ENCODE data around the gene MR1. TPM values are rescaled to one million over a fixed set of nuclear protein-coding genes. Genes with fewer than 3 reads are reported as not detected.

The MR1 gene
- total and polyA plus RNA-seq, 3 experiments from 2014 or later: 13.8 to 37.7 (median 16.4) TPM

DNA sequence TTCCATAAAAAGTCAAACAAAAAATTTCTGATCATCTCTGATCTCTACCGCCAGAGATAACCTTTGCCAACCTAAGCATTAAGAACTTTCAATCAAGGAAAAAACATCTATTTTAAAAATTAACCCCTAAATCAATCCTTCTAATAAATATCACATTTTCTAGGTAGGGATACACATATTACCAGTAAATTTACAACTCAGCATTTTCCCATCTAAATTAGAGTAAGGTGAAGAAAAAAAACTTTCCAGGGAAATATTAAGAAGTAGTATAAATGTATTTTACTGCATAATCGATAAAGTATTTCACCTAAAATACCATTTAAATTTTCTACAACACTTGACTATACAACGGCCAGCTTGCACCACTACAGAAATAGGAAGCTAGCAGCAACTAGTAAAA is 12.6 kb upstream of the MR1 start:
- ChIA-PET CTCF (interaction anchor here (1.1 to 1.7 kb wide), 3 partner anchors 8 to 121 kb away, joined by 3 to 6 read pairs (median 4); no protein-coding TSS in a partner anchor), POLR2A (no interaction called here)
- H3K27ac Mint-ChIP-seq: peak overlapping the region; percentile 39 to 99 (median 85)
- H3K4me1 Mint-ChIP-seq: peaks cover 46 to 54% (median 50%) of the 10 kb centered on the region in 3 donors
- H3K36me3 Mint-ChIP-seq: peaks cover 6 to 20% (median 7%) of the 10 kb centered on the region in 3 donors
- H3K4me3 Mint-ChIP-seq: peak overlapping the region; percentile 95 to 99 (median 96)
- Histone ChIP-seq H3K4me1 (ENCODE audit: insufficient read depth, low read length) (peaks cover 40% of the 10 kb centered on the region), H3K36me3 (ENCODE audit: insufficient read depth, low read length) (no peaks in the 10 kb centered on the region), H3K4me3 (ENCODE audit: low read length) (peak overlapping the region; percentile 85), H3K27ac (ENCODE audit: low read depth, low read length) (peak overlapping the region; percentile 79), H3K9me3 (ENCODE audit: low read length) (no peaks in the 10 kb centered on the region), H3K27me3 (ENCODE audit: insufficient read depth, low read length, poor library complexity, severe bottlenecking) (no peaks in the 10 kb centered on the region)
- peaks cover 7 to 18% of the 10 kb centered on the region in 2 donors for H3K27me3 Mint-ChIP-seq
- no peak for DNase-seq
- H3K9me3 Mint-ChIP-seq: peaks cover 0 to 5% (median 2%) of the 10 kb centered on the region in 5 donors

DNA sequence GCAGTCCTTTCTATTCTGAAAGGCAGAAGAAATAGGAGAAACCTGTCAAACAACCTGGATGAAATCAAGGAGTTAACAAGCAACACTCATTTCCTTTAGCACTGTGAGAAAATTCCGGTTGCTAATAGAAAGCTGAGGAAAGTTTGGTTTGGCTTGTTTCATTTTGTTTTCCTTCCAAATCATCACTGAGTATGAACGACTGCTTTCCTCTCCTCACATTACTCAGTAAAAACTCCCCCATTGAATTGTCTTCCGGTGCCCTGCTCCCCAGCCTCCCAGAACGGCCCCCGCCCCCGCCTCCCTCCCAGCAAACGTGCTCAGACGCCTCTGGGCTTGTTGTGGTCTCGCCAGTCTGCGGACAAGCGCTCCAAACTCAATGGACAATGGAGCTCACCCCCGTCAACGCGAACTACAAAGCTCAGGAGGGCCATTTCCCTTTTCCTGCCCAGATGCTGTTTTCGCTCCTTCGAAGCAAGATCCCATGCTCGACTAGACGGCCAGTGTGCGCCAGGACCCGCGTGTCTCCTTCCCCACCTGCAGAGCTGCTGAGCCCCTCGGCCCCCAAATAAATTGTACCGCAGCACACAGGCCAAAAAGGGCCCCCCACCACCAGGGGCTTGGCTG is 11.9 kb upstream of the MR1 start:
- Mint-ChIP-seq H3K4me1 (peaks cover 44 to 54% (median 50%) of the 10 kb centered on the region in 3 donors), H3K9me3 (peaks cover 0 to 5% (median 2%) of the 10 kb centered on the region in 5 donors), H3K27me3 (peaks cover 10 to 18% of the 10 kb centered on the region in 2 donors), H3K27ac (peak overlapping the region; percentile 92 to 99 (median 96)), H3K36me3 (peaks cover 6 to 20% (median 7%) of the 10 kb centered on the region in 3 donors), H3K4me3 (peak overlapping the region; percentile 95 to 99 (median 96))
- Histone ChIP-seq H3K4me3 (ENCODE audit: low read length) (peak overlapping the region; percentile 85), H3K9me3 (ENCODE audit: low read length) (no peaks in the 10 kb centered on the region), H3K36me3 (ENCODE audit: insufficient read depth, low read length) (no peaks in the 10 kb centered on the region), H3K4me1 (ENCODE audit: insufficient read depth, low read length) (peaks cover 40% of the 10 kb centered on the region), H3K27me3 (ENCODE audit: insufficient read depth, low read length, poor library complexity, severe bottlenecking) (no peaks in the 10 kb centered on the region), H3K27ac (ENCODE audit: low read depth, low read length) (peak overlapping the region; percentile 79)
- ChIA-PET CTCF (interaction anchor here (0.7 to 3.9 kb wide), 7 partner anchors 8 to 530 kb away, joined by 3 to 14 read pairs (median 3); partner anchors contain the start of gene MR1), POLR2A (interaction anchor here (0.6 to 3.4 kb wide), 7 partner anchors 9 to 1936 kb away, joined by 3 to 25 read pairs (median 4); partner anchors contain the start of genes IER5 and MR1)
- peak; percentile 37 to 73 (median 51) for DNase-seq

DNA sequence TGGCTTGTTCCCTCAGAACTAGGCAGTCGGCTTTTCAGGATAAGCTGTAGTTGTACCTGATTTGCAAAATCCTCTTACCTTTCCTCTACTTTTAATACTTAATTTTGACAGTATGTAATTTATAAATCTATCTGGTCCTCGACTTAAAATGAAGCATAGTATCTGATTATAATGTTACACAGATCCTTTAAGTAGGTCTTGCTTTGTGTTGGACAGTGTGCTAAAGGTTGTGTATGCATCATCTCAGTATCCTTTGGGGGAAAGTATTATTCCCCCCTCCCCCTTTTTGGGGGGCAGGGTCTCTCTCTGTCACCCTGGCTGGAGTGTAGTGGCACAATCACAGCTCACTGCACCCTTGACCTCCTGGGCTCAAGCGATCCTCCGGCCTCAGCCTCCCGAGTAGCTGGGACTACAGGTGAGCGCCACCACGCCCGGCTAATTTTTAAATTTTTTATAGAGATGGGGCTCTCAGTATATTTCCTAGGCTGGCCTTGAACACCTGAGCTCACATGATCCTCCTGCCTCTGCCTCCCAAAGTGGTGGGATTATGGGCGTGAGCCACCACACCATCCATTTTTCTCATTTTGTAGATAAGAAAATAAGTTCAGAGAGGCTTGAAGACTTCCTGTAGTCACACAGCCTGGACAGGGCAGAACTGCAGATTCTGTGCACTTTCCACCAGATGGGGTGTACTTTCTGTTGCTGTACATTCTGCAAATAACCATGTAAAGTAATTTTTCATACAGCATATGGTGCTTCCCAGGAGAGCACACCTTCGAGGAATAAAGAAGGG is 10.3 kb upstream of the MR1 start:
- Histone ChIP-seq H3K4me3 (ENCODE audit: low read length) (peak overlapping the region; percentile 39), H3K9me3 (ENCODE audit: low read length) (no peaks in the 10 kb centered on the region), H3K36me3 (ENCODE audit: insufficient read depth, low read length) (no peaks in the 10 kb centered on the region), H3K27ac (ENCODE audit: low read depth, low read length) (no peak overlapping the region), H3K27me3 (ENCODE audit: insufficient read depth, low read length, poor library complexity, severe bottlenecking) (no peaks in the 10 kb centered on the region), H3K4me1 (ENCODE audit: insufficient read depth, low read length) (peaks cover 40% of the 10 kb centered on the region)
- ChIA-PET CTCF (interaction anchor here (1.5 to 3.9 kb wide), 3 partner anchors 10 to 531 kb away, joined by 3 to 14 read pairs (median 8); partner anchors contain the start of gene MR1), POLR2A (interaction anchor here (0.6 to 3.4 kb wide), 4 partner anchors 10 to 521 kb away, joined by 3 to 25 read pairs (median 5); partner anchors contain the start of genes ACBD6 and MR1)
- DNase-seq: no peak
- peak overlapping the region; percentile 95 to 99 (median 96) for H3K4me3 Mint-ChIP-seq
- peaks cover 0 to 12% (median 3%) of the 10 kb centered on the region in 3 donors for H3K36me3 Mint-ChIP-seq
- peaks cover 0 to 5% (median 2%) of the 10 kb centered on the region in 5 donors for H3K9me3 Mint-ChIP-seq
- H3K4me1 Mint-ChIP-seq: peaks cover 37 to 44% (median 42%) of the 10 kb centered on the region in 3 donors
- H3K27ac Mint-ChIP-seq: peak overlapping the region in 7 of 8 donors; percentile 92 to 99 (median 97)
- H3K27me3 Mint-ChIP-seq: peaks cover 13 to 20% of the 10 kb centered on the region in 2 donors

DNA sequence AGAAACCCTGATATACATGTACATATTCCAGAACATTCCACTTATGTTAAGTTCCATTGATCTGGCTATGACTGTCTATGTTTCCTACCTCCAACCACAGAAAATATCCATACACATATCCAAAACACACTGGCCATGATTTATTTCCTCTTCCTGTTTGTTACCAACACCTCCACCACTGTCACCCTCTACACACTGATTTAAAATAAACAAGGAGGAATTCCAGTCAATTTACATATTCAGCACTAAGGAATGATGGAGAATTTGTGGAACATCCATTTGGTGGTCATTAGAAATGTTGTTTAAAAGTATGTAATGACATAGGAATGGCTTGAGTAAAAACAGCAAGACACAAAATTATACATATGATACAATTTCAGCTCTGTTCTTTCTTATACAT is 5.6 kb upstream of the MR1 start:
- no peaks in the 10 kb centered on the region for H3K9me3 ChIP-seq (ENCODE audit: low read length)
- CTCF ChIA-PET: interaction anchor here (1.1 kb wide), 1 partner anchor 9 kb away, joined by 3 read pairs; no protein-coding TSS in a partner anchor
- Mint-ChIP-seq H3K9me3 (peaks cover 0 to 1% (median 0%) of the 10 kb centered on the region in 5 donors), H3K27ac (peak overlapping the region in 1 of 8 donors; percentile 48), H3K27me3 (peaks cover 9 to 13% of the 10 kb centered on the region in 2 donors), H3K4me3 (no peak overlapping the region), H3K4me1 (peaks cover 10 to 14% (median 13%) of the 10 kb centered on the region in 3 donors), H3K36me3 (no peaks in the 10 kb centered on the region)
- DNase-seq: no peak
- no peak overlapping the region for H3K4me3 ChIP-seq (ENCODE audit: low read length)
- H3K27ac ChIP-seq (ENCODE audit: low read depth, low read length): no peak overlapping the region
- peaks cover 17% of the 10 kb centered on the region for H3K4me1 ChIP-seq (ENCODE audit: insufficient read depth, low read length)
- no peaks in the 10 kb centered on the region for H3K36me3 ChIP-seq (ENCODE audit: insufficient read depth, low read length)
- POLR2A ChIA-PET: no interaction called here
- no peaks in the 10 kb centered on the region for H3K27me3 ChIP-seq (ENCODE audit: insufficient read depth, low read length, poor library complexity, severe bottlenecking)

DNA sequence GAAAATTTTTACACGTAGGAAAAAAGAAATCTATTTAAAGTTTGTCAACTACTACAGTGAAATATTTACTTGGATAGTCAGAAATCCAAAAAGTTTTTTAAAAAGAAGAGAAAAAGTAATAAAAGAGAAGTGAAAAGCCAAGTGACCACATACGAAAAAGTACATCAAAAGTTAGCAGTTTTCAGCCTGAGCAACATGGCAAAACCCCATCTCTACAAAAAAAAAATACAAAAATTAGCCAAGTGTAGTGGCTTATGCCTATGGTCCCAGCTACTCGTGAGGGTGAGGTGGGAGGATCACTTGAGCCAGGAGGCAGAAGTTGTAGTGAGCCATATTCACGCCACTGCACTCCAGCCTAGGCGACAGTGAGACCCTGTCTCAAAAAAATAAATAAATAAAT is 5.2 kb upstream of the MR1 start:
- peak overlapping the region in 1 of 8 donors; percentile 48 for H3K27ac Mint-ChIP-seq
- peaks cover 16% of the 10 kb centered on the region for H3K4me1 ChIP-seq (ENCODE audit: insufficient read depth, low read length)
- CTCF ChIA-PET: interaction anchor here (1.1 kb wide), 1 partner anchor 9 kb away, joined by 3 read pairs; no protein-coding TSS in a partner anchor

DNA sequence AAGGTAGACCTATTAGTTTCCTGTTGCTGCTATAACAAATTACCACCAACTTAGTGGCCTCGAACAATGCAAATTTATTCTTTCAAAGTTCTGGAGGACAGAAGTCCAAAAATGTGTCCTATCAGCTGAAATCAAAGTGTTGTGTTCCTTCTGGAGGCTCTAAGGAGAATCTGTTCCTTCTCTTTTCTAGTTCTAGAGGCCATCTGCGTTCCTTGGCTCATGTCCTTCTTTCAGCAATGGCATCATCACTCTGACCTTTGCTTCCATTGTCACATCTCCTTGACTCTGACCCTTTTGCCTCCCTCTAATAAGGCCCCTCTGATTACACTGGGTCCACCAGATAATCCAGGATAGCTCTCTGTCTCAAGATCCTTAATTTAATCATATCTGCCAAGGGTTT is 1.2 kb upstream of the MR1 start:
- peak overlapping the region in 2 of 7 donors; percentile 14 to 99 for H3K4me3 Mint-ChIP-seq

More for the DNA sequence above, 5.2 kb upstream of the MR1 start:
- Histone ChIP-seq H3K4me3 (ENCODE audit: low read length) (no peak overlapping the region), H3K27me3 (ENCODE audit: insufficient read depth, low read length, poor library complexity, severe bottlenecking) (no peaks in the 10 kb centered on the region), H3K9me3 (ENCODE audit: low read length) (no peaks in the 10 kb centered on the region), H3K36me3 (ENCODE audit: insufficient read depth, low read length) (no peaks in the 10 kb centered on the region), H3K27ac (ENCODE audit: low read depth, low read length) (no peak overlapping the region)
- H3K27me3 Mint-ChIP-seq: peaks cover 5 to 13% of the 10 kb centered on the region in 2 donors
- no peaks in the 10 kb centered on the region for H3K36me3 Mint-ChIP-seq
- POLR2A ChIA-PET: no interaction called here
- H3K9me3 Mint-ChIP-seq: no peaks in the 10 kb centered on the region
- DNase-seq: no peak
- H3K4me1 Mint-ChIP-seq: peaks cover 11 to 16% (median 15%) of the 10 kb centered on the region in 3 donors
- H3K4me3 Mint-ChIP-seq: no peak overlapping the region

DNA sequence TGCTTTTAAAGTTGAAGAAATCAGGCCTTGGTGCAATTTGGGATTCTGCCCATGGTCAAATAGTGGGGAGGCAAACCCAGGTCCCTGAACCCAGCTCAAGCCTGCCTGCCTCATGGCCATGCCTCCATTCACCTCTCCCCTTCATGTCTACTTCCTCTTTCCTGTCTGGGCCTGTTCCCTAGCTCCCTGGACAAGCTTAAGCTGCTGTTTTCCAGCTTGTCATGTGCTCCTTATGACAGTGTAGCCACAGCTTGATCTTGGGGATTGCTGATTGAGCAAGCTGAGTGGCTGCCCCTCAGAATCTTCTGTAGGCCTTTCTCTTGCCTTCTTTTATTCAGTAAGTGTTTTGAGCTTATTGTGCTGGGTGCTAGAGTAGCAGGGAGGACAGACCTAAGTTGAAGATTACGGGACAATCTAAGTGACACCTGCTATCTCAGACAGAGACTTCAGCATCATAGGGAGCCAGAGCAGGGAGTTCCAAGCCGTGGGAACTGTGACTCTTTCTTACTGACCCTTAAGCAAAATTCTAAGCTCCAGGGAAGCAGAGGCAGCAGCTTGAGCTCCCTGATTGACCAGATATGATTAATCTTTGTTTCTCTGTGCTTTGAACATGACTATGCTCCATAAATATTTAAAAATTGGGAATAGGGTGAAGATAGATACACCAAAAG is 520 bp upstream of the MR1 start:
- Histone ChIP-seq H3K36me3 (ENCODE audit: insufficient read depth, low read length) (no peaks in the 10 kb centered on the region), H3K27ac (ENCODE audit: low read depth, low read length) (peak overlapping the region; percentile 87), H3K9me3 (ENCODE audit: low read length) (no peaks in the 10 kb centered on the region), H3K27me3 (ENCODE audit: insufficient read depth, low read length, poor library complexity, severe bottlenecking) (no peaks in the 10 kb centered on the region), H3K4me1 (ENCODE audit: insufficient read depth, low read length) (peaks cover 51% of the 10 kb centered on the region), H3K4me3 (ENCODE audit: low read length) (peak overlapping the region; percentile 81)
- ChIA-PET CTCF (interaction anchor here (0.6 to 3.8 kb wide), 10 partner anchors 9 to 130 kb away, joined by 3 to 19 read pairs (median 4); partner anchors contain the start of gene STX6), POLR2A (interaction anchor here (0.8 to 2.4 kb wide), 6 partner anchors 10 to 1807 kb away, joined by 3 to 25 read pairs (median 6); partner anchors contain the start of genes IER5 and STX6)
- Mint-ChIP-seq H3K4me1 (peaks cover 45 to 59% (median 58%) of the 10 kb centered on the region in 3 donors), H3K27ac (peak overlapping the region; percentile 97 to 100 (median 99)), H3K36me3 (peaks cover 1 to 24% (median 3%) of the 10 kb centered on the region in 3 donors), H3K4me3 (peak overlapping the region; percentile 90 to 99 (median 97)), H3K9me3 (no peaks in the 10 kb centered on the region), H3K27me3 (no peaks in the 10 kb centered on the region)
- DNase-seq: peak in 2 of 5 donors; percentile 6 to 55

More for the DNA sequence above, 1.2 kb upstream of the MR1 start:
- Histone ChIP-seq H3K27me3 (ENCODE audit: insufficient read depth, low read length, poor library complexity, severe bottlenecking) (no peaks in the 10 kb centered on the region), H3K4me3 (ENCODE audit: low read length) (no peak overlapping the region), H3K27ac (ENCODE audit: low read depth, low read length) (peak overlapping the region; percentile 87), H3K4me1 (ENCODE audit: insufficient read depth, low read length) (peaks cover 43% of the 10 kb centered on the region), H3K9me3 (ENCODE audit: low read length) (no peaks in the 10 kb centered on the region), H3K36me3 (ENCODE audit: insufficient read depth, low read length) (no peaks in the 10 kb centered on the region)
- no peaks in the 10 kb centered on the region for H3K27me3 Mint-ChIP-seq
- H3K4me1 Mint-ChIP-seq: peaks cover 40 to 51% (median 51%) of the 10 kb centered on the region in 3 donors
- CTCF ChIA-PET: interaction anchor here (0.7 to 3.8 kb wide), 6 partner anchors 9 to 117 kb away, joined by 3 to 19 read pairs (median 6); partner anchors contain the start of gene STX6
- no peak for DNase-seq
- no peaks in the 10 kb centered on the region for H3K9me3 Mint-ChIP-seq
- H3K27ac Mint-ChIP-seq: peak overlapping the region; percentile 97 to 100 (median 99)
- POLR2A ChIA-PET: interaction anchor here (0.8 to 2.4 kb wide), 5 partner anchors 9 to 1808 kb away, joined by 4 to 25 read pairs (median 6); partner anchors contain the start of genes IER5 and STX6
- H3K36me3 Mint-ChIP-seq: peaks cover 0 to 18% (median 2%) of the 10 kb centered on the region in 3 donors

Data from CD8-positive, alpha-beta memory T cell (primary cell).